Psoas muscle (tissue), 8 donors: ENCODE results near the gene KCNK1. TPM values are rescaled to one million over a fixed set of nuclear protein-coding genes. Genes with fewer than 3 reads are reported as not detected.

Experiments
- ATAC-seq, 4 donors: fragments of 200-7000 bp; cut with Tn5 transposase; one replicate each; pipeline ENCODE4 v1.9.1; 2020; ENCODE audit warnings: moderate library complexity in 3 of 4, mild to moderate bottlenecking in 2 of 4
- DNase-seq, 2 donors: peaks; one replicate each; pipeline ENCODE4 v3.0.0-alpha.2; 2020
- H3K27ac ChIP-seq: fragments of 200-600 bp; one replicate; pipeline ENCODE4 v1.8.0; 2022
- H3K27me3 ChIP-seq, 3 donors: fragments of 200-600 bp in 1 of 3; one replicate each; pipeline versions ENCODE4 v1.6.1 to v1.8.0; 2013 to 2022; ENCODE audit warnings: low read length in 2 of 3, mild to moderate bottlenecking in 2 of 3, moderate library complexity in 1 of 3; ENCODE audit not compliant: insufficient read depth in 3 of 3
- H3K36me3 ChIP-seq, 2 donors: fragments of 200-600 bp in 1 of 2; one replicate each; pipeline versions ENCODE4 v1.6.1 to v1.8.0; 2013 to 2022; ENCODE audit warnings: low read depth in 1 of 2, mild to moderate bottlenecking in 1 of 2, moderate library complexity in 1 of 2; ENCODE audit not compliant: insufficient read depth in 1 of 2
- H3K4me1 ChIP-seq: fragments of 200-600 bp; one replicate; pipeline ENCODE4 v1.8.0; 2022
- H3K4me3 ChIP-seq: fragments of 200-600 bp; one replicate; pipeline ENCODE4 v1.8.0; 2022; ENCODE audit warnings: mild to moderate bottlenecking
- H3K9me3 ChIP-seq: fragments of 200-600 bp; one replicate; pipeline ENCODE4 v1.8.0; 2022
- WGBS, 3 donors: extraction: QIAGEN DNeasy Blood & Tissue Kit; methylation state at CpG; one replicate each; pipeline versions ENCODE4 v1.1.6 to v1.1.7; 2013; 5-methylcytosine and 5-hydroxymethylcytosine counted together
- intact Hi-C, 2 donors: fragments of 100-400 bp; cut with DNase I; formaldehyde crosslinking; loops; one replicate each; pipeline versions ENCODE4 v1.11.0 to v1.14.2; 2022
- polyA plus RNA-seq, 3 donors: library from polyadenylated mRNA; stranded (reverse); fragments of 200-250 nt; gene quantifications; one replicate each; pipeline ENCODE4 v1.2.3, GENCODE V29; 2013
- total RNA-seq, 4 donors: library from RNA; stranded (reverse); fragmentation: NEBNext Ultra II Directional in 2 of 4; extraction: Animal tissue kit (Norgen Biotek cat#: 25700) in 2 of 4; gene quantifications; one replicate each; pipeline versions ENCODE4 v1.2.1 to v1.2.4, GENCODE V29; 2021 to 2023
- TF ChIP-seq, protein P1 (sequence below): fragments of 200-600 bp; IDR thresholded peaks from one replicate; pipeline ENCODE4 v1.8.0; 2022; ENCODE audit warnings: antibody characterized with exemption
- donor health status: healthy with polysubstance abuse.
- donor health status: DM: no; HTN: no; CAD: no; lungs with moderate emphysema.
- donor health status: Bipolar disorder and iron deficiency.
- donor health status: healthy.
- donor health status: DM: yes; HTN: yes; CAD: no.
- donor health status: DM: no; HTN: no; CAD: no.
- donor health status: DM: no; HTN: no; CAD: no.
- donor health status: DM: yes; HTN: yes; CAD: no.

Gene KCNK1
- total and polyA plus RNA-seq, 7 donors: 0.14 to 0.38 (median 0.19) TPM; not detected in 1

DNA sequence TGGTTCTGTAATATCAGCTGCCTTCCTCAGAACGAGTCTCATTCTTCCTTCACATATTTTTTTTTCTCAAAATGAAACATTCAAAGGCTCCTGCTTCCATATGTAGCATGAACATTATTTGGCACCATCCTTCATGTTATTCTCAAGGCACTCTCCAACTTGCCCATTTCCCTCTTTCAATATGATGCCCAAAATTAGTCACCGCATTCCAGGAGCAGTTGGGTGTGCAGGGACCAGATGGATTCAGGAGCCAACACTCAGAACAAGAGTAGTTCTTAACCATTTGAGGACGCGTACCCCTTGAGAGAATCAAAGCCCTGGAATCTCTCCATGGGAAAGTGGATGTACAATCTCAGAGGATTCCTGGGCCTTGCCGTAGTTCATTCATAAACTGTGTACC is 50.3 kb downstream of the KCNK1 start:
- H3K9me3 ChIP-seq: no peaks in the 10 kb centered on the region
- no peaks in the 10 kb centered on the region for H3K36me3 ChIP-seq
- DNase-seq (no peak), ATAC-seq (no peak)
- TF ChIP-seq, protein P1, sequence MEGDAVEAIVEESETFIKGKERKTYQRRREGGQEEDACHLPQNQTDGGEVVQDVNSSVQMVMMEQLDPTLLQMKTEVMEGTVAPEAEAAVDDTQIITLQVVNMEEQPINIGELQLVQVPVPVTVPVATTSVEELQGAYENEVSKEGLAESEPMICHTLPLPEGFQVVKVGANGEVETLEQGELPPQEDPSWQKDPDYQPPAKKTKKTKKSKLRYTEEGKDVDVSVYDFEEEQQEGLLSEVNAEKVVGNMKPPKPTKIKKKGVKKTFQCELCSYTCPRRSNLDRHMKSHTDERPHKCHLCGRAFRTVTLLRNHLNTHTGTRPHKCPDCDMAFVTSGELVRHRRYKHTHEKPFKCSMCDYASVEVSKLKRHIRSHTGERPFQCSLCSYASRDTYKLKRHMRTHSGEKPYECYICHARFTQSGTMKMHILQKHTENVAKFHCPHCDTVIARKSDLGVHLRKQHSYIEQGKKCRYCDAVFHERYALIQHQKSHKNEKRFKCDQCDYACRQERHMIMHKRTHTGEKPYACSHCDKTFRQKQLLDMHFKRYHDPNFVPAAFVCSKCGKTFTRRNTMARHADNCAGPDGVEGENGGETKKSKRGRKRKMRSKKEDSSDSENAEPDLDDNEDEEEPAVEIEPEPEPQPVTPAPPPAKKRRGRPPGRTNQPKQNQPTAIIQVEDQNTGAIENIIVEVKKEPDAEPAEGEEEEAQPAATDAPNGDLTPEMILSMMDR: no peak
- intact Hi-C loops: no loop called here
- H3K27me3 ChIP-seq: no peaks in the 10 kb centered on the region
- H3K27ac ChIP-seq: no peak overlapping the region
- no peak overlapping the region for H3K4me3 ChIP-seq
- H3K4me1 ChIP-seq: no peaks in the 10 kb centered on the region
- 67 to 73% (median 71%) methylated on average over 5 of the region's 5 CpGs for WGBS, 3 donors

DNA sequence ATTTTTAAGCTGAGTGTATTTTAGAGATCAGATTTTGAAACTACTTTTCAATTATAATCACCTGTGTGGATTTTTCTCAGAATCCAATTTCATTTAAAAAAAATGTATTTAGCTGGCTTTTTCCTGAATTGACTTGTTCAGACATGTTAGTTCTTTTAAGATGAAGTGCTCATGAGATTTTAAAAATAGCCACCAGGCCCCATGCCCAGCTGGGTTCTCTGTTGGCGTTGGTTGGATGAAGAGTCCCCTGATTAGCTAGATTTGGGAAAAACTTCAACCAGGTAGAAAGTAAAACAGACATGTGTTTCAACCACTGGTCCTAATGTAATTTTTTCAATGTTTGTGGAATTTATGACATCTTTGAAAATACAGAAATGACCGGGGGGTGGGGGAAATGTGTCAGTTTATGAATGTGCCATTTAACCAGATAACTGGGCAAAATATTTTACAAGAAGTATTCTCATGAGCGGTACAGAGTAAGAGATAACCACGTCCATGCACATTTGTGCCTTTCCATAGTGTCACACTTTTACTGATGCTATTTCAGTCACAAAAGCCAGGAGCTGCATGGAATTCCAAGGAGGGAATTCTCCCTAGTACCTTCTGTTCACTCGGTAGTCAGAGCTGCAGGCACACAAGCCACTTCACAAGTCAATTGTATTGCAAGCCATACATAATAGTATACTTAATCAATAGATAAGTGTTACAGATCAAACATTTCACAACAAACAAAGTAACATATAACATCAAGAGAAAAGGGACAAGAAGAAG is 51.1 kb downstream of the KCNK1 start:
- H3K36me3 ChIP-seq: no peaks in the 10 kb centered on the region
- H3K9me3 ChIP-seq: no peaks in the 10 kb centered on the region
- TF ChIP-seq, protein P1: no peak
- no peaks in the 10 kb centered on the region for H3K27me3 ChIP-seq
- DNase-seq: no peak
- no peaks in the 10 kb centered on the region for H3K4me1 ChIP-seq
- no peak overlapping the region for H3K27ac ChIP-seq
- 82 to 89% (median 85%) methylated on average over 5 of the region's 5 CpGs for WGBS, 3 donors
- ATAC-seq: no peak
- no peak overlapping the region for H3K4me3 ChIP-seq
- intact Hi-C loops: no loop called here

DNA sequence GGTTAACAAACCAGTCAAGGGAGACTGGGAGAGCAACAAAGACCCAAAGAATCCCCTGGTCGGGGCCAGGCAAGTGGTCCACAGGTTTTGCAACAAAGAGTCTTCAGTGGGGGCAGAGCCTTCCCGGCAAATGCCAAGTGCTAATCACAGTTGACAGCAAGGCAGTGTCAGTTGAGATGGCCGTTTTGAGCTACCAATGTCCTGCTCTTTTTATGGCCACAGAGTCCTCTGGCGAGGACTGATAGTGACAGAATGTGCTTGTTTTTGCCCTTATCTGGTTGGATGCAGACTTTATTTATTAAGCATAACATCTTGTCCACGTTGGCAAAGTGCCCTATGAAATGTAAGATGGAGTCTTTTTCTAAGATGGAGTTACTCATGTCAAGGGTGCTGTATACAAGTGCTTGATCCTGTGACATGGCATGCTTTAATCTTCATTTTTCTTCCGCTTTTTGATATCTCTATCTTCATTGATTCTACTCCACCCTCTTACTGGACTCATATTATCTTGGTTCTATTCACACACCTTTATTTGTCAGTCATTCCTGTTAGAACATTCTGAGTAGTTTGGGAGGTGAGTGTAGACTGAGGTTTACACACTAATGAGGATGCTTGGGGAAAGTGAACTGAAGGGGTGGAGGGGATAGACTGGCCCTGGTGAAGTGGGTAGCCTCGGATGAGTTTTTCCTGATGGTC is 51.8 kb downstream of the KCNK1 start:
- Histone ChIP-seq H3K27ac (no peak overlapping the region), H3K27me3 (no peaks in the 10 kb centered on the region), H3K9me3 (no peaks in the 10 kb centered on the region), H3K36me3 (no peaks in the 10 kb centered on the region), H3K4me3 (no peak overlapping the region), H3K4me1 (no peaks in the 10 kb centered on the region)
- WGBS, 3 donors: 74 to 82% (median 77%) methylated on average over 7 of the region's 7 CpGs
- DNase-seq (no peak), ATAC-seq (no peak)
- TF ChIP-seq, protein P1: no peak
- intact Hi-C loops: no loop called here

DNA sequence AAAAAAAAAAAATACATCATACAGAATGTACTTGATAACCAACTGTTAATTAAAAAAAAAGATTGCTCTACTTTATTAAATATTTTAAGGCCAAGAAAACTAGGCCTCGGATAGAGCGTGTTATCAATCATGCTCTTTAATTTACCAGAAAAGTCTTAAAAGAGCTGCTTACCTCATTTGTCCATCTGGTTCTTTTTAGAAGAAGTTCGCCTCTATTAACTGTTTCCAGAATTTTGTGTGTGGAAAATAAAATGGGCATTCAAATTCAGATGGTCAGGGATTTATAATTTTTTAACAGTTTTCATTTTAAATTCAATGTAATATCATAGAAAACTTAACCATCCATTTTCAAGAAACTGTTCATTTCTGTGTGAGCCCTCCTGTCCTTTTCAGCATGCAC is 53.8 kb downstream of the KCNK1 start:
- WGBS, 3 donors: 45 to 61% (median 48%) methylated on average over 3 of the region's 3 CpGs
- Histone ChIP-seq H3K27ac (no peak overlapping the region), H3K4me3 (no peak overlapping the region), H3K9me3 (no peaks in the 10 kb centered on the region), H3K36me3 (no peaks in the 10 kb centered on the region), H3K4me1 (no peaks in the 10 kb centered on the region), H3K27me3 (no peaks in the 10 kb centered on the region)
- DNase-seq: no peak
- no peak for ATAC-seq
- TF ChIP-seq, protein P1: no peak
- intact Hi-C loops: no loop called here
